CD4-positive, alpha-beta T cell treated with Interleukin-21 for 1 hour (primary cell): Measurements from ENCODE around the gene CLASP1.
"Not testable (repeated sequence)": the region's sequence is repeated elsewhere in the genome, so short reads cannot be mapped to it uniquely, and the experiment has no call there.

Experiments
- DNase-seq: peaks from one replicate; pipeline ENCODE4 v3.0.0-alpha.2; 2020

Gene CLASP1

GRCh38 chr2:121492409-121492808, 156.9 kb downstream of the CLASP1 start:
- DNase-seq = no peak

- DNase-seq = no peak
Observed at GRCh38 chr2:121491518-121491917, 157.7 kb downstream of the CLASP1 start.

GRCh38 chr2:121490584-121491133, 158.6 kb downstream of the CLASP1 start:
- DNase-seq = no peak

GRCh38 chr2:121489911-121490583, 159.2 kb downstream of the CLASP1 start:
- DNase-seq = no peak

- DNase-seq = no peak
Observed at GRCh38 chr2:121489284-121489683, 160.0 kb downstream of the CLASP1 start.

GRCh38 chr2:121486191-121486790, 163.0 kb downstream of the CLASP1 start:
- DNase-seq = no peak

GRCh38 chr2:121485039-121485438, 164.2 kb downstream of the CLASP1 start:
- no peak for DNase-seq

GRCh38 chr2:121483846-121484245, 165.4 kb downstream of the CLASP1 start:
- no peak for DNase-seq

GRCh38 chr2:121483021-121483420, 166.2 kb downstream of the CLASP1 start:
- DNase-seq = no peak

- DNase-seq = no peak
Observed at GRCh38 chr2:121480826-121481225, 168.4 kb downstream of the CLASP1 start.

- no peak for DNase-seq
Observed at GRCh38 chr2:121479882-121480522, 169.3 kb downstream of the CLASP1 start.

- no peak for DNase-seq
Observed at GRCh38 chr2:121478996-121479745, 170.1 kb downstream of the CLASP1 start.

GRCh38 chr2:121478358-121478995, 170.8 kb downstream of the CLASP1 start:
- not testable (repeated sequence) for DNase-seq

GRCh38 chr2:121476684-121477083, 172.6 kb downstream of the CLASP1 start:
- no peak for DNase-seq

GRCh38 chr2:121475811-121476571, 173.3 kb downstream of the CLASP1 start:
- DNase-seq = no peak

- no peak for DNase-seq
Observed at GRCh38 chr2:121473512-121473911, 175.8 kb downstream of the CLASP1 start.

- peak; percentile 2 for DNase-seq
Observed at GRCh38 chr2:121472470-121472993, 176.7 kb downstream of the CLASP1 start.

GRCh38 chr2:121471532-121472469, 177.5 kb downstream of the CLASP1 start:
- no peak for DNase-seq

- no peak for DNase-seq
Observed at GRCh38 chr2:121470917-121471316, 178.3 kb downstream of the CLASP1 start.

- DNase-seq = no peak
Observed at GRCh38 chr2:121469356-121469755, 179.9 kb downstream of the CLASP1 start.
